ENCODE results near the gene ADAT1.

Gene ADAT1

GRCh38 chr16:75622761-75623605 lies at the start of gene ADAT1:
ADAT1 (minus strand) TSS chr16:75623281; CDS start chr16:75620799, 2,482 bp downstream.
- peak; percentile 41 for DNase-seq (ENCODE audit: insufficient read length, low spot score)
- no peak for FAIRE-seq
- no peak for TF ChIP-seq CTCF (IDR thresholded peaks at IDR 0.05; ENCODE audit: insufficient read depth, missing control alignments)

GRCh38 chr16:75667503-75667902 lies 44.4 kb upstream of the ADAT1 start:
- no peak for FAIRE-seq
- no peak for DNase-seq (ENCODE audit: insufficient read length, low spot score)
- no peak for TF ChIP-seq CTCF (IDR thresholded peaks at IDR 0.05; ENCODE audit: insufficient read depth, missing control alignments)

- no peak for FAIRE-seq
- no peak for DNase-seq (ENCODE audit: insufficient read length, low spot score)
- no peak for TF ChIP-seq CTCF (IDR thresholded peaks at IDR 0.05; ENCODE audit: insufficient read depth, missing control alignments)
These were observed 37.7 kb upstream of the ADAT1 start for GRCh38 chr16:75660726-75661302.

- no peak for FAIRE-seq
These were observed 37.2 kb upstream of the ADAT1 start for GRCh38 chr16:75660321-75660720.

GRCh38 chr16:75658175-75658574 lies 35.1 kb upstream of the ADAT1 start:
- no peak for FAIRE-seq
- DNase-seq (ENCODE audit: insufficient read length, low spot score) = no peak
- TF ChIP-seq CTCF (IDR thresholded peaks at IDR 0.05; ENCODE audit: insufficient read depth, missing control alignments) = no peak

More at GRCh38 chr16:75660321-75660720, 37.2 kb upstream of the ADAT1 start:
- no peak for TF ChIP-seq CTCF (IDR thresholded peaks at IDR 0.05; ENCODE audit: insufficient read depth, missing control alignments)
- DNase-seq (ENCODE audit: insufficient read length, low spot score) = no peak

- FAIRE-seq (no peak), DNase-seq (ENCODE audit: insufficient read length, low spot score) (no peak)
- no peak for TF ChIP-seq CTCF (IDR thresholded peaks at IDR 0.05; ENCODE audit: insufficient read depth, missing control alignments)
These were observed 30.8 kb upstream of the ADAT1 start for GRCh38 chr16:75653922-75654321.
